GM23248 (cell line): ENCODE data around the gene LDLRAD4. TPM values are rescaled to one million over a fixed set of nuclear protein-coding genes. Genes with fewer than 3 reads are reported as not detected.

ENCODE experiments used
- DNase-seq: peaks from one replicate; pipeline ENCODE4 v3.0.0-alpha.2; 2015
- H2AFZ ChIP-seq: fragments of 200-600 bp; sonication (generic); 2 replicates; pipeline ENCODE4 v1.6.1; 2016; ENCODE audit warnings: antibody characterized with exemption
- H3F3A ChIP-seq: fragments of 200-600 bp; sonication (generic); 2 replicates; pipeline ENCODE4 v1.6.1; 2016; ENCODE audit warnings: mild to moderate bottlenecking, antibody characterized with exemption, mixed run types; ENCODE audit not compliant: insufficient read depth
- H3K27ac ChIP-seq: fragments of 200-600 bp; sonication (generic); 2 replicates; pipeline ENCODE4 v1.5.1; 2016; ENCODE audit warnings: mild to moderate bottlenecking
- H3K27me3 ChIP-seq: fragments of 200-600 bp; sonication (generic); replicated peaks from 2 replicates; pipeline ENCODE4 v1.6.1; 2016; ENCODE audit warnings: mild to moderate bottlenecking; ENCODE audit not compliant: insufficient read depth
- H3K36me3 ChIP-seq: fragments of 200-600 bp; sonication (generic); 2 replicates; pipeline ENCODE4 v1.6.1; 2016; ENCODE audit warnings: low read depth, mild to moderate bottlenecking
- H3K4me1 ChIP-seq: fragments of 200-600 bp; sonication (generic); 2 replicates; pipeline ENCODE4 v1.6.1; 2016; ENCODE audit warnings: mild to moderate bottlenecking; ENCODE audit not compliant: insufficient read depth
- H3K4me2 ChIP-seq: fragments of 200-600 bp; sonication (generic); one replicate; pipeline ENCODE4 v1.6.1; 2016; ENCODE audit warnings: mild to moderate bottlenecking; ENCODE audit not compliant: unreplicated experiment
- H3K4me3 ChIP-seq: fragments of 200-600 bp; sonication (generic); 2 replicates; pipeline ENCODE4 v1.5.1; 2016; ENCODE audit warnings: mild to moderate bottlenecking
- H3K79me2 ChIP-seq: fragments of 200-600 bp; sonication (generic); 2 replicates; pipeline ENCODE4 v1.6.1; 2016; ENCODE audit warnings: mild to moderate bottlenecking; ENCODE audit not compliant: insufficient read depth
- H3K9ac ChIP-seq: fragments of 200-600 bp; sonication (generic); 2 replicates; pipeline ENCODE4 v1.6.1; 2016; ENCODE audit warnings: mild to moderate bottlenecking
- H3K9me2 ChIP-seq: fragments of 200-600 bp; sonication (generic); 2 replicates; pipeline ENCODE4 v1.6.1; 2016; ENCODE audit warnings: mixed run types, mild to moderate bottlenecking, moderate library complexity; ENCODE audit not compliant: insufficient read depth
- H3K9me3 ChIP-seq: fragments of 200-600 bp; sonication (generic); one replicate; pipeline ENCODE4 v1.6.1; 2017; ENCODE audit warnings: low read depth
- H4K20me1 ChIP-seq: fragments of 200-600 bp; sonication (generic); 2 replicates; pipeline ENCODE4 v1.6.0; 2016; ENCODE audit not compliant: insufficient read depth
- EZH2 ChIP-seq: fragments of 200-600 bp; sonication (generic); IDR thresholded peaks from 2 replicates; pipeline ENCODE4 v1.6.1; 2018; ENCODE audit warnings: antibody characterized with exemption, mild to moderate bottlenecking; ENCODE audit not compliant: insufficient read depth, poor library complexity, severe bottlenecking
- EZH2phosphoT487 ChIP-seq: fragments of 200-600 bp; sonication (generic); IDR thresholded peaks from 2 replicates; pipeline ENCODE4 v1.6.1; 2018; ENCODE audit warnings: antibody characterized with exemption, moderate library complexity, mild to moderate bottlenecking, low read depth; ENCODE audit not compliant: insufficient read depth
- WGBS, 2 experiments: methylation state at CpG; one replicate each; pipeline ENCODE4 v1.1.6; 2015 to 2017; ENCODE audit warnings: low lambda C conversion rate in 2 of 2, low coverage in 1 of 2; ENCODE audit errors: missing lambda C conversion rate in 2 of 2; 5-methylcytosine and 5-hydroxymethylcytosine counted together
- in situ Hi-C: fragments of 300-500 bp; cut with MboI; formaldehyde crosslinking; loops from 2 replicates; pipeline ENCODE4 v1.15.0; 2020
- polyA plus RNA-seq: library from polyadenylated mRNA; unstranded; fragments of >200 nt; fragmentation: Nextera tagmentation; extraction: Ambion mirVana; gene quantifications from 2 replicates; pipeline ENCODE4 v1.2.1, GENCODE V29; 2016
- total RNA-seq: library from RNA; depleted of rRNA; stranded (reverse); fragments of >200 nt; shearing (Covaris generic); gene quantifications from 2 replicates; pipeline ENCODE4 v1.2.3, GENCODE V29; 2014

LDLRAD4 gene
- total and polyA plus RNA-seq, 2 experiments from 2014 or later: not detected

DNA sequence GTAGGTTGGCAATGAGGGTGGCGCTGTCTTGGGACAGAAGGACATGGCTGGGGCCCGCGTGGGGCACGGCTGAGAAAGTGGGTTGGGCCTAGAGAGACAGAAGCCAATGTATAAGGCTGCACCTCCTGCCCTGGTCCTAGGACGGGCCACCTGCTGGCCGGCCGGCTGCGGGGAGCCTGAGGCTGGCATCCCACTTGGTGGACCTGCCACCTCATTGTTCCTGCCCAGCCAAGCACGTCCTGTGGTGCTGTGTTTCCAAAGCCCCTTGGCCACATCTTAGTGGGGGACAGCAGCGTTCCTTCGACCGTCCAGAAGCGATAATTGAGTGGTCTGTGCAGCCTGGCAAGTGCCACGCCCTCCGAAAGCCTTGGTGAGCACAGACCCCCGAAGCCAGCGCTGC lies 223.9 kb downstream of the LDLRAD4 start:
- Histone ChIP-seq H3K9ac (no peak overlapping the region), H3K36me3 (no peaks in the 10 kb centered on the region), H3K79me2 (no peaks in the 10 kb centered on the region), H3K27me3 (peaks cover 5% of the 10 kb centered on the region; the same call in 1 of the 2 replicates), H3K4me3 (no peak overlapping the region), H3K4me2 (no peak overlapping the region), H3K9me3 (no peaks in the 10 kb centered on the region), H3K4me1 (peaks cover 4% of the 10 kb centered on the region; the same call in 1 of the 2 replicates), H3K9me2 (no peaks in the 10 kb centered on the region), H3F3A (no peaks in the 10 kb centered on the region), H3K27ac (no peak overlapping the region), H2AFZ (no peak overlapping the region), H4K20me1 (no peaks in the 10 kb centered on the region)
- in situ Hi-C loops: no loop called here
- TF ChIP-seq EZH2 (no peak), EZH2phosphoT487 (no peak)
- DNase-seq: no peak
- 88 to 91% methylated on average over 17 of the region's 17 CpGs for WGBS, 2 experiments

DNA sequence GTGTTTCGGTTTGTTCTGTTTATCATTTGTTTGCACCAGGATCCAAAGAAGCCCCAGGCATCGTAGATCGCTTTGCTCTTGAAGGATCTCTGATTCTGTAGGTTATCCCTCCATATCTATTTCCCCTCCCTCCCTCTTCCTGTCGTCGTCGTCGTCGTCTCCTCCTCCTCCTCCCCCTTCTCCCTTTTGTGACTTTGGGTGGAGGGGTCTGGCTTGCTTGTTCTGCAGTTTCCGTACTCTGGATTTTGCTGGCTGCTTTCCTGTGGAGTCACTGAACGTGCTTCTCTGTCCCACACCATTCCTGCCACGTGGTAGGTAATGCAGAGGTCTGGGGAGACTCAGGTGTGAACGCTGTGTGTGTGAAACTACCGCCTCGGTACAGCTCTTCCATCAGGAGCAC lies 225.0 kb downstream of the LDLRAD4 start:
- no peak overlapping the region for H2AFZ ChIP-seq
- H3K4me1 ChIP-seq: peaks cover 10% of the 10 kb centered on the region
- WGBS, 2 experiments: 60 to 63% methylated on average over 14 of the region's 14 CpGs
- no peak overlapping the region for H3K4me3 ChIP-seq
- no peak overlapping the region for H3K4me2 ChIP-seq
- H3K9ac ChIP-seq: no peak overlapping the region
- H3K9me2 ChIP-seq: no peaks in the 10 kb centered on the region
- no peaks in the 10 kb centered on the region for H3K36me3 ChIP-seq
- H3F3A ChIP-seq: no peaks in the 10 kb centered on the region
- TF ChIP-seq EZH2: no peak
- no peak for TF ChIP-seq EZH2phosphoT487
- H3K79me2 ChIP-seq: no peaks in the 10 kb centered on the region
- H3K9me3 ChIP-seq: no peaks in the 10 kb centered on the region
- in situ Hi-C loops: no loop called here
- no peaks in the 10 kb centered on the region for H4K20me1 ChIP-seq
- H3K27me3 ChIP-seq: peaks cover 5% of the 10 kb centered on the region; the same call in 1 of the 2 replicates
- no peak overlapping the region for H3K27ac ChIP-seq
- no peak for DNase-seq

DNA sequence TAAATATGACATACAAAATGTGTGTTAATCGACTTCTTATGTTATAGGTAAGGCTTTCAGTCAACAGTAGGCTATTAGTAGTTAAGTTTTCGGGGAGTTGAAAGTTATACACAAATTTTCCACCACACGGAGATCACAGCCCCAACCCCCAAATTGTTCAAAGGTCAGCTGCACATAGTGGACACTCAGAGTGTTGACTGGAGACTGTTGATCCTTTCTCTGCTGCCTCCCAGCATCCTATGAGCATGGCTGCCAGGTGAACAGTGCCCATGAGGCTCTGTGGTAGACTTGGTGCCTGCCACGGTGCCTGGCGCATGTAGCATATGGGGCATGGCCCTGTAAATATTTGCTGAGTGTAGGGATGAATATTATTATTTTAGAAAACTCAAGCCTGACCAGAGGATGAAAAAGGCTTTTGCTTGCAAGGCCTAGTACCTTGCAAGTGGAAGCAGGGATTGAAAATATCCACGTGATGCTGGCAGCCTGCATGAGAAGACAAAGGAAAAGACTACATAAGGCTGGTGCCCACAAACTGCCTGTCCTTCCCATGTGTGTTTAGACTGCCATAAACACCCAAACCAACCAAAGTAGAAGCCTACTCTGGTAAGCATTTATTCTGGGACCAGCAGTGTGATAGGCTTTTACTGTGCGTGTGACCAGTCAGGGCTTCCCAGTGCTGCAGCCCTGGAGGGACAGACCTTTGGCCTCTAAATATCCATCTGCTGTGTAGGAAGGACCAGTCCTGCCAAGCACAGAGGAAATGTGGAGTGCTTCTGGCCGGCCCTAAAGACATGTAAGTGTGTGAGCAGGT lies 226.1 kb downstream of the LDLRAD4 start:
- Histone ChIP-seq H3K27ac (no peak overlapping the region), H3F3A (no peaks in the 10 kb centered on the region), H3K79me2 (no peaks in the 10 kb centered on the region), H3K4me2 (no peak overlapping the region), H3K27me3 (peaks cover 5% of the 10 kb centered on the region; the same call in 1 of the 2 replicates), H2AFZ (no peak overlapping the region), H4K20me1 (no peaks in the 10 kb centered on the region), H3K9me3 (no peaks in the 10 kb centered on the region), H3K4me1 (peaks cover 10% of the 10 kb centered on the region), H3K4me3 (no peak overlapping the region), H3K9me2 (no peaks in the 10 kb centered on the region), H3K36me3 (no peaks in the 10 kb centered on the region), H3K9ac (no peak overlapping the region)
- DNase-seq: no peak
- TF ChIP-seq EZH2 (no peak), EZH2phosphoT487 (no peak)
- 79 to 87% methylated on average over 8 of the region's 8 CpGs for WGBS, 2 experiments
- in situ Hi-C loops: no loop called here

DNA sequence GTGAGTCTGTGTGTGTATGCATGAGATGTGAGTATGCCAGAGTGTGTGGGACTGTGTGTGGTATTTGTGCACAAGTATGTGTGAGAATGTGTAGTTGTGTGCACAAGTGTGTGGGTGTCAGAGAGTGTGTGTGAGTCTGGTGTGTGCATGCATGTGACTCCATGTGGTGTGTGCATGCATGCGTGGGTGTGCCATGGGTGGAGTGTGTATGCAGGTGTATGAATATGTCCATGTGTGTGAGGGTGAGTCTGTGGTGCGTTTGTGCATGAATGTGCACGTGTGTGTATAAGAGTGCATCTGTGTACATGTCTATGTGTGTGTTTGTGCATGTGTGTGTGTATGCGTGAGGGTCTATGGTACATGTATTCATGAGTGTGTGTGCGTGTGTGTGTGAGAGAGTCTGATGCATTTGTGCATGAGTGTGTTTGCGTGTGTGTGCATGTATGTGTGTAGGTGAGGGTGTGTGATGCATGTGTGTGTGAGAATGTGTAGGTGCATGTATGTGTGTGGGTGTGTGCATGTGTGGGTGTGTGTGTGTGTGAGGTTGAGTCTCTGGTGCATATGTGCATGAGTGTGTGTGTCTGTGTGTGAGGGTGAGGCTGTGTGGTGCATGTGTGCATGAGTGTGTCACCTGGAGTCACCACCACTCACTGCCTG lies 226.8 kb downstream of the LDLRAD4 start:
- WGBS, 2 experiments: 68 to 74% methylated on average over 6 of the region's 6 CpGs
- Histone ChIP-seq H3K4me2 (no peak overlapping the region), H3K9ac (no peak overlapping the region), H4K20me1 (no peaks in the 10 kb centered on the region), H3K9me3 (no peaks in the 10 kb centered on the region), H3F3A (no peaks in the 10 kb centered on the region), H3K27me3 (peaks cover 5% of the 10 kb centered on the region; the same call in 1 of the 2 replicates), H3K4me3 (no peak overlapping the region), H3K79me2 (no peaks in the 10 kb centered on the region), H3K27ac (no peak overlapping the region), H3K36me3 (no peaks in the 10 kb centered on the region), H3K4me1 (peaks cover 10% of the 10 kb centered on the region), H3K9me2 (no peaks in the 10 kb centered on the region), H2AFZ (no peak overlapping the region)
- TF ChIP-seq EZH2phosphoT487 (no peak), EZH2 (no peak)
- DNase-seq: no peak
- in situ Hi-C loops: no loop called here
